GM21526 (cell line): ENCODE results near the gene NR2F2.

ENCODE experiments used
- ATAC-seq: cut with Tn5 transposase; IDR thresholded peaks from one replicate; pipeline ENCODE4 v1.9.1; 2021; ENCODE audit warnings: moderate library complexity; ENCODE audit not compliant: unreplicated experiment, low FRiP score

Gene NR2F2

DNA sequence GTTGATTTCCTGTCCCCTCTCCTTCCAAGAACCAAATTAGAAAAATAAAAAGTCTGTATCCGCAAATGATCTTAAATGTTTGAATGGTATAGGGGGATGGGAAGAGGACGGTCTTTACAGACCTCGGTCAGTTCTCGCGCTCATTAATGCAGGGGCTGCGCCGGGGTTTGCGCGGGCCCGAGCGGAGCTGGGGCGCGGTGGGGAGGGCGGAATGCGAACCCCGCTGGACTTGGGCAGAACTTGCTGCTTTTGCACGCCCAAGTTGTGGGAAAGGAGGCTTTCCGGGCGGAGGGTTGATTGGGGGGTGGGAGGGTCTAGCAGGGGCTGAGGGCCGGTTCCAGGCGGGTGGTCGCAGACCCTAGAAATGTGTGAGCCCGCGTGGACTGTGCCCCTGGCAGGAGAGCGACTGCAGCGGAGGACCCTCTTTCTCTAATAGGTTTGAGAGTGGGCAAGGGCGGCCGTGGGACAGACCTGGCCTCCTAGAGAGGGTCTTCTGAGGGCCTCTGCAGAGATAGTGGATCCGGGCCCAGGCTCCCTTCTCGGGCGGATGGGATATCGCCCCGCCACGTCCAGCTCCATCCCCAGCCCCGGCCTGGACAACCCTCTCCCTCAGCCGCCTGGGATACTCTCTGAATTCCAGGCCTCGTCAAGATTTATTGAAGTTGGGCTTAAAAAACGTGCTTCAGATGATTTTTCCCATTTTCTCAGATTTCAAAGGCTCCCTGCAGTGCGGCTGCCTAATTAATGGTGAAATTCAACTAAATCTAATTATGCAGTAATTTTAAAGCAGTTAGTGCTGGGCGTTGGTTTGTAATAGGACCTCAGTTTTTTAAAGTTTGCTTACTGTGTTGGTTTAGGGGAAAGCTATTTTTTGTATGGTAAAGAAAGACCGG lies 11.3 kb downstream of the NR2F2 start:
- no peak for ATAC-seq

DNA sequence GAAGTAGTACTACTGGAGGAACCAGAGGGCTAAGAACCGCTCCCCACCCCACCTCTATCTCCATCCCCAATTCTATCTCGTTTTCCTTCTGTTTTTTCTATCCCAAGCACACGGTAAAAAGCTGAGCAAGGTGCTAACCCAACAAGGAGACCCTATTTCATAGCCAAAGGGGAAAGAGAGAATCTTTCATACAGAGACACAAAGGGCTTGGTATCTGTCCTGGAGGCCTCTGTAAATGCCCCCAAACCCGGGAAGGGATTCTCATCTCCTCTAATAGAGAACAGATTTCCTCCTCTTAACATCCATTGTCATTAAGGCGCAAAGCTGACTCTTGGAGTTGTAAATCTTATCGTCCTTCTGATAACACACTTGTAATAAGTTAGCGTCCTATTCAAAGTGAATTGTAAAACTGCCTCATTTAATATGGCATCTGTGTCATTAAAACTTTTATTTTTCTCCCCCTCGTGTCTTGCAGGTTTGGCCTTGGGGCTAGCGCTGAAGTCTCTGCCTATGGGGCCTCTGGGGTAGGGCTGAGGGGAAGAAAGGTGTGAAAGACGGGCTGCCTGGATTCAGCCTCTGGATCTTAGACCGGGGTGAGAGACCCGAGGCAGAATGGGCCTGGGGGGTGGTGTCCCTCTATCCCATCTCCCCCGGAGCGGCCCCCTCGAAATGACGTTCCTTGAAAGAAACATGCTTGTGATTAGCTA lies 12.1 kb downstream of the NR2F2 start:
- no peak for ATAC-seq

DNA sequence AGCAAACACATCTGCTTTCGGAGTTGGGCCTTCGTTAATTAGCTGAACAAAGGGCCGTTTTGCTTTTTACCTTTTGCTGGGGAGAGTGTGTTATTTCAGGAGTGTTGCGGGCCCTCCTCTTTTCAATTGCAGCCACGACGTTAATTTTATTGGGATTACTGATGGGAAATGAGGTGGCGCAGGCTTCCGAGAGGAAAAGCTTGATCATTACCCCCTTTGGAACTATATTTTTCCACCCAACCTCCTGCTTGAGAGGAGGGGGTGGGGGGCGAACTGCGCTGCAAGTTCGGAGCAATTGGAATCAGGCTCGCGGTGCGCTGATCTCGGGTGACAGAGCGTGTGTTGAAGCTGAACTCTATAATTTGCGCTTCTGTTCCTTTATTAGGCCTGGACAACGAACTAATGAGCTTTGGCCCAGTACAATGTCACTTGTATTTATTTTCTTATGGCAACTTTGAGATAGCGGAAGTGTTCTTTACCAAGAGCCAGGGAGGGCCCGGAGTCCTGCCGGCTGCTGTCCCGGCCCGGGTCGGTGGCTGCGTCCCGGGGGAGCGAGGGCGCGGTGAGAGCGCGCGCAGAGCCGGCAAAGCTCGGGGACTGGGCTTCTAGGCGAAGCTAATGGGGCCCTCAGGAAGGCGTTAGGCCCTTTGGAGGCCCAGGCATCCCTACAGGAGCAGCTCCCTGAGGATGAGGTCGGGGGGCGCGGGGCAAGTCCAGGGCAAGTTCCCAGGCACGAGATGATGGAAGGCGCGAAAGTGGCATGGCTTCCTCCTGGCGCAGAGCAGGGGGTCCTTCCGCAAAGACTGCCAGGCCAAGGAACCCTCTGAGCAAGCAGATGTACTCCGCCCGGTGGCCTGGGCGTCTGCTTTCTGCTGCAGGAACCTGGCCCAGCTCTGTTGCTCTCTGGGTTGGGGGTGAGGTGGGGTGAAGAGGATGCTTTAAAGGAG lies 12.9 kb downstream of the NR2F2 start:
- no peak for ATAC-seq

DNA sequence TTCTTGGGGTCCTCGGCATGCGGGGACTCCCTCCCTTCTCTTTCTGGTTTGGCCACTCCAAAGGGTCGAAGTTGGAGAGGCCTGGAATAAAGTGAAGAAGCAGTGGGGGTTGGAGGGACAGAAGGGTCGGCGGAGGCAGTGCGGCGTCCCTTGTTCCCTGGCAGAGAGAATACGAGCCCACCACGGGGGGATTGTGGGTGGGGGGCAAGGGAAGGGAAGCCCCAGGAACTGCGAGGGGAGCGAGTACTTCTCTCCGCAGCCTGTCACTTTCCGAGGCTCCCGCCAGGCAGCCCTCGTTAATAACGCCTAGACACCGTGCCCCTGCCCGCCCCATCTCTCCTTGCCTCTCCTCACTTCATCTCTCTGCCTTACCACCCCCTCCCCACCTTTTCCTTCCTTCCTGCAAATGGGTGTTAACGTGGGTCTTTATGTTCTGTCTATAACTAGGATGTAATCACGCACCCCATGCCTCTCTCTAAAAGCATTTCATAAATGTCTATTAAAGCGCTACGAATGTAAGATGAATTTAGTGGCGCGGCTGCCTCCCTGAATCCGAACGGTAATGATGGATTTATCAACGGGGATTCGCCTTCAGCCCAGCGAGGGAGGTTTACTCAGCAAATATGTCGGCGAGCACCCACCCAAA lies 13.7 kb downstream of the NR2F2 start:
- ATAC-seq, result no peak

DNA sequence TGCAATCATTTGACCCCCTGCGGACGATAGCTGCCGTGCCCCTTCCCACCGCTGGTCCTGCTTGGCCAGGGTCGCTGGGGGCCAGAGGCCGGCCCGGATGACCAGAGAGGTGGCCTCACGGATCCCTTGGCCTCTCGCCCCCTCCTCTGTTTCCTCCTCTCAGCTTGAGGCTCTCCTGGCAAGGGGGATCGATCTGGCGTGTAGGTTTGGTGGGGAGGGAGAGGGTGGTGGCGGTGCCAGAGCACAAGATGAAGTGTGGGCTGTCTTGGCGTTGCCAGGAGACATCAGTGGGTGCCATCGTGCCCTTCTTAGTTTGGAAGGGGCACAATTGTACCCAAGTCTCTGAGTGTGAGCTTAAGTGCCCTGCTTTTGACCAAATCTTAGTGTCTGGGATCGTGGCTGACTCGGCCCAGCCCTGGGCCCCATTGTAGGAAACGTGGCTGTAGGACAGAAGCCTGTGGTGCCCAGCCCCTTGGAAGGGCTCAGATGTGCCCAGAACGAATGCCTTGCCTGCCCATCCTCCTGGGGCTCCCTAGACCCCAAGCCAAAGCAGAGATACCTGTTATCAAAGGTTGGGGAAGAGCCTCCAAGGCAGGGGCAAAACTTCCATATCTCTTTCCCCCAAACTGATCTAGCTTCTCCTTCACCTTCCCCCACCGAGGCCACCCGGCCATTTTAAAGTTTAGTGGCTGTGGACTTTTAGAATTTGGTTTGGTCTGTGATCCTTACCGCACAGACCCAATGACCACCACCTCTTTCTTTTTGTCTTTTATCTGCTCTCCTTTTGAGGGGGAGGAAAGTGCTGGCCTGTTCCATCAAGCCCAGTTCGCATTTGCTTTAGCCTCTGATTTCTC lies 14.4 kb downstream of the NR2F2 start:
- ATAC-seq, result no peak

DNA sequence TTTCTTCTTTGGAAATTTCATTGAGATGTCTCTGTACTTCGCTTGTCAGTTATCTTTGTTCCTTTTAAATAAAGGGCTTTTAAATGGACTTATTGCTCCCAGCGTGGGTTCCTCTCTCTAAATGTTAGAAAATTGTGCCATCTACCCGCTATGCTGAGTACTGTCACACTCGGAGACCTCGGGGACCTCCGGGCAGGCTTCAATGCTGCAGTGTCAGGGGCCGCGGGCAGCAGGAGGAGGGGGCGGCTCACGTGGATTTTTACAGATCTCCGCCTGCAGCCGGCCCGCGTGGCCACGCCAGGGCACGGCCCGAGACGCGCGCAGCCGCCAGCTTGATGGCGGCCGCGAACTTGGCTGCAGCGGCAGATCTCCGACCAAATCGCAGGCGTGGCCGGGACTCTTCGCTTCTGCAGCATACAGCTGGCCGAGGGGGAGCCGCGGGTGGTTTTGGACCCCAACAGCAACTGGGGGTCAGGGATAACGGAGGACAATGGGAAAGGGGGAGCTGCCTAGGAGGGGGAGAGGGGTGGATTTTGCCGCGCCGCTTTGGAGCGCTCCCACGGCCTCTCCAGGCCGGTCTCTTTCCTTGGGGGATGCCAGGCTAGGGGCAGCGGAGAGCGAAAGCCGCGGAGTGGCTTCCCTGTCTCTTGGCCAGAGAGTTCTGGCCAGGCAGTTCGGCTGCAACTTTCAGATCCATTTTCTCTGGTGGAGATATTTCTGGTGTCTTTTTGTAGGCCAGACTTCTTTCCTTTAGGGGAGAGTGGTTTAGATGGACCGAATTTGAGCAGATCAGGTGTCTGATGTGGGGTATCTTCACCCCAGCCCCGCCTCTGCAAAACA lies 15.3 kb downstream of the NR2F2 start:
- no peak for ATAC-seq

DNA sequence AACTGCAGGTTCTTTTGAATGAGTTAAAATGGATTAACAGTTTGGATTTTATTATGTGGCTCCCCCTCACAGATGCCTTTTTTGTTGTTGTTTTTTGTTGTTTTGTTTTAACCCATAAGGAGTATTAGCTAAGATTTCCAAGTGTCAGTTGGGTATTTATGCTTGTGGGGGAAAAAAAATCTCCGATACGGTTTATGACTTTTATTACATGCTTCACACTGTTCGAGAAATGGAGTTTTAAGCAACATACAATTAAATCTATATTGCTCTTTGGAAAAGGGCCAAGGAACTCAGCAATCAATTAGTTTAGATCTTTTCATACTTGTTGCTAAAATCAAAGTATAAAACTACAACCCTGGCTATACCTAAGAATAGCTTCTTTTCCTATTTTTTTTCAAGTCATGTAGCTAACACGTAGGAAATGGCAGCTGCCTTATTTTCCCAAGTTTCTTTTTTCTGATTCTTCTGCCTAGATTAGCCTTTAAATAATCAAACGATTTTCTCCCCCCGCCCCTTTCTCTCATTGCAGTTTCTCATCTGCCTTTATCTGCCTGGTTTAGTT lies 16.0 kb downstream of the NR2F2 start:
- no peak for ATAC-seq

DNA sequence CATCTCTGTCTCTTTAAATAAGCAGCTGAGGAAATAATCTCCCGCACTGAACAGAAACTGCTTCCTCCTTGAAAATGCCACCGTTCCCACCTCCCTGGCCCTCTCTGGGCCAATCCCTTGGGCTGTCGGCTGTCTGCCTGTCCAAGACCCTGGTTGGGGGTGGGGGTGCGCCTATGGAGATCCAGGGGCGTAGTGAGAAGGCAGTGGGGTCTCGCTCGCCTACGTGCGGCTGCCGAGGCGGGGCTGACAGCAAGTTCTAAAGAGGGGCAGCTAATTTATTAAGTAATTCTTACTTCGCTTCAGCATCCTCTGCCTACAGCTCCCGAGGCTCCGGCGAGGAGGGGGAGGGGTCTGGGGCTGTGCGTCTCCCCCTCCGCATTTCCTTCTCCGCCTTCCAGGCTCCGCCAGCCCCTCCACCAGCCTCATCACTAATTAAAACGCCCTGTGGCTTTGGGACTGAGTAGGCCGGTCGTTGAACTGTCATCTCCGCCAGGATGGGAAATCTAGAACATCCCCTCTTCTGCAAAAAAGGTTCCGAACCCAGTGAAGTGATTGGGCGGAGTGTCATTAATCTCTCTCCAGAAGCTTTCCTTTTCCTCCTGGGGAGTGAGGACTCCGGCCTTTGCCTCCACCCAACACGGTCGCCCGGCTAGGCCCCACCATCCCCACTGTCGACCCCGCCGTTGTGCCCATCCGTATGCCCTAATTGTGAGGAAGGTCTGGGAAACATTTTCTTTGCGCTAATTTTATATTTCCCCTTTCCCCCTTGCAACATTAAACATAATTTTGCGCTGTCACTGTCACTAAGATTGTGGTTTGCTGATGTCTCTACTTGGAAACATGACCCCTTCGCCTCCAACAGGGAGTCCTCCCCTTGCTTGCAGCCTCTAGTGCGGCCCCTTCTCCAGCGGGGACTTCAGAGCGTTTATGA lies 16.9 kb downstream of the NR2F2 start:
- no peak for ATAC-seq

DNA sequence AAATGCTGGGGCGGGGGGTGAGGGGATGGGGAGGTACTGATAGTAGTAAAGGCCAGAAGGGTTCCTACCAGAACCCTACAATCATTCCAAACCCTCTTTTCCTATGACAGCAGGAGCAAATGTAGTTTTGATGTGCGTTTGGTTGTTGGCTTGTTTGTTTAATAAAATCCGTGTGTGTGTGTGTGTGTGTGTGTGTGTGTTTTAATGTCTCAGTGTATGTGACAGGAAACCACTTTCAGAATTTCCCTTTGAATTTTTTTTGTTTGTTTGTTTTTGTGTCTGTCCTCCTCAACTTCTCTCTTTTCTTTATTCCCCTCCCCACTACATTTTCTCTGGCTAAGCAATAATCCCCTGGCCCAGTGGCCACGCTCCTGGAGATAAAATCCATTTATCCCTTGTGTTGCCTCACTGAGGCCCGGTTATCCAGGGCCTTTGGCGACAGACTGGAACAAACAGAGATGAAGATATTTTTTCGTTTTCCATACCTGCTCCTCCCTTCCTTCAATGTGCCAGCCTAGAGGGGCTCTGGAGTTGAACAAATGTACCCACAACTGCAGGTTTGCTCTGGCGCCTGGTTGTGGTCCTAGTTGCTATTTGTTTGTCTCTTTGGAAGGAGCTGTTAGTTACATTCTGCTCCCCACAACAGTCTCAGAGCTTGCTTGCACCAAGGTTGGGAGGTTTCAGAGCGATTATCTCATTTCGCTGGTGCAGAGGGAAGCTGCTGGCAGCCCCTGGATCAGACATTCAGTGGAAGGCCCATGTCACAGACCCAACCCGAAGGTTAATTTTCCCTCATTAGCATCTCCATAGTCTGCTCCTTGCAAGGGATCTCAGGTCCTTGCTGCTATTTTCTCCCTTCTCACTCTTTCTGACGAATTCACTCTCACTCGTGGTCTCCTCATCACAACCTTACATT lies 17.9 kb downstream of the NR2F2 start:
- ATAC-seq, result no peak

DNA sequence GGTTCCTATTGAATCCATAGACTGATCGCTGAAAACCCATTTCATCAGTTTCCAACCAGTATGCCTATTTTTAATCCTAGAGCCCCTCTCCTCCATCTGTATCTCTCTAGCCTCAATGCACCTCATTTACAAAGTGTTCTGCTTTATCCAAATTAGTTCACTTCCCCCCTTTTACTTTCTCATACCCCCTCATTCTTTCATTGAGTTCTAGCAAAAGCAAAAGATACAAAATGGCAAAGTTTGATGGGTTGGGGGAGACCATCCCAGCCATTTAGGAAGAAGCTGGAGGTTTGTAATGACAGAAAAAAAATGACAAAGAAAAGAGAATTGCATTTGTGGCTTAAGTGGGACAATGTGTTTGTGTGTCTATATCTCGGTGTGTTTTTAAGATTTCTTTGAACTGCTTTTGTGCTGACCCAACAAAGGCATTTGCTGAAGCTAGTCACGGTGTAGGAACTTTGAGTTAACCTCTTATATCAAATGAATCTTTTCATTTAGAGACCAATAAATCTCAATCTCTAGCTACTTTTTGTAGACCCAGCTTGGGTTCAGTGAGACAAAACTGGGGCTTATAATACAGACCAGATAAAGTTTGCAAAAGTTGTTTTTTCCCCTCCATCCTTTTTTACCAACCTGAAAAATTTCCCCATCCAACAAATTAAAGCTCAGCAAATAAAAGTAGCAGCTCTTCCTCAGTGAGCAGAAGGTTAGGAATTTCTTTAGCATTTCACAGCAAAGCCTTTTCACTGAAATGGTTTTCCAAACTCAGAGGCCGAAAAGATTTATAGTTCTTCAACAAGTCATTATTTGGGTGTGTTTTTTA lies 18.7 kb downstream of the NR2F2 start:
- ATAC-seq, result no peak

DNA sequence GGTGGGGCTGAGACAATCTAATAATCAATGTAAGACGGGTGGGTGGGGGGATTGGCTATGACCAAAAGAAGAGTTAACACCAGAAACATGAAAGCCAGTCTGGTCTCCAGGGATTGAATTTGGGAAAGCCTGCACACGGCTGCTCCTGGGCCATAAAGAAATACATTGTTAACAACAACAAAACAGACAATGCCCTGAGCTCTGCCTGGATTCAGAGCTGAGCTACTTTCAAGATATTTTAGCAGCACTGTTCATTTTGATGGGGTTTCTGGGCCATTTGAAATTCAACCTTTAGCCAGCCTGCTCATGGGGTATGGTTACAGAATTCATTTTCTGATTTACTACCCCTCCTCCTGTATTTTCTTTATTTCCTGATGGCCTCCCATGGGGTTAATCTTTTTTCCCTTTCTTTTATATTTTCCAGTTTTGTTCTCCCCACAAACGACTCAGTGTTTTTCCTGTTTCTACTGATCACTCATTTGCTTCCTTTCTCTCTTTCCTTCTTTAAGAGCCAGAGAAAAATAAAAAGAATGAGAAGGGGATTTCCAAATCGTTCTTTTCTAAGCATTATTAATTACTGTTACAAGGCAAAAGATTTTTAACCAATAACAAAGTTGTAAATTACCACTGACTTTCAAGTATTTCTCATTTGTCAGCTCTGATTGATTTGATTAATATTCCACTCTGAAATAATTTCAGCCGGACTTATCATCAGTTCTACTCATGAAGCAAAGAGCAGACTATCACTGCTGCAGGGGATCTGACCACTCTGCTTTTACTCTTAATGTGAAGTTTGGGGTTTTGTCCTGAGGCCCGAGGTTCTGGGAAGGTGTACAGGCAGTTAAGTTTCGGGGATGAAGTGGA lies 19.6 kb downstream of the NR2F2 start:
- no peak for ATAC-seq

DNA sequence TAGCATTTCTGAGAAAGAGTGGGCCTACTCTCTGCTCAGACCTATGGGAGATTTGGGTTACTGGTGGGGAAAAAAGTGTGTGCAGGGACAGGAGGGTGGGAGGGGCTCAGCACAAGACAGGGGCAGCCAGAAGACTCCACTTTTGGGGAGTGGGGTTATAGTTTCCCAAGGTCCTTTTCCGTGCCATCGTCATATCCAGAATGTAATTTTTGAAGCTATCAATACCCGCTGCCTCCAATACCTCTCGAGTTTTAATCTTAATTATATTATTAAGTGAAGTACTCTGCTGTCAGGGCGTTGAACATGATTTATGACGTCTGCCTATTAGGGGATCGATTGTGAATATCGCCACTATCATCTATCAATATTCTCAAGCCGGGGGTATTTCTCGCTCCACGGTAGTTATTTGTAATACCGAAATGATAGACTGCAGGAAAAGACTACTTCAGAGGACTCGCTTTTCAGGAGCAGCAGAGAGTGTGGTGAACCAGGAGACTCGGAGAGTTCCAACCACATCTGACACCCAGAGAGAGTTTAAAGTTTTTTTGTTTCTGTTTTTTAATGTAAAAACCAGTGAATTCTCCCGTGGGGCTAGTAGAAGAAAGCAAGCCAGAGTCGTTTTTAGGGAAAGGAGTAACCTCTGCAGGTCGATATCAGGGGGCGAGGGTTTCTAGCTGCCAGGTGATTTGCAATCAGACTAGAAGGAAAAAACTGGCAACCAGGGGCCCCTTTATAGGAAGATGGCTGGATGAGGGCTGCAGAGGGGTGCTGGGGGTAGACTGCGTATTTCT lies 20.6 kb downstream of the NR2F2 start:
- no peak for ATAC-seq

DNA sequence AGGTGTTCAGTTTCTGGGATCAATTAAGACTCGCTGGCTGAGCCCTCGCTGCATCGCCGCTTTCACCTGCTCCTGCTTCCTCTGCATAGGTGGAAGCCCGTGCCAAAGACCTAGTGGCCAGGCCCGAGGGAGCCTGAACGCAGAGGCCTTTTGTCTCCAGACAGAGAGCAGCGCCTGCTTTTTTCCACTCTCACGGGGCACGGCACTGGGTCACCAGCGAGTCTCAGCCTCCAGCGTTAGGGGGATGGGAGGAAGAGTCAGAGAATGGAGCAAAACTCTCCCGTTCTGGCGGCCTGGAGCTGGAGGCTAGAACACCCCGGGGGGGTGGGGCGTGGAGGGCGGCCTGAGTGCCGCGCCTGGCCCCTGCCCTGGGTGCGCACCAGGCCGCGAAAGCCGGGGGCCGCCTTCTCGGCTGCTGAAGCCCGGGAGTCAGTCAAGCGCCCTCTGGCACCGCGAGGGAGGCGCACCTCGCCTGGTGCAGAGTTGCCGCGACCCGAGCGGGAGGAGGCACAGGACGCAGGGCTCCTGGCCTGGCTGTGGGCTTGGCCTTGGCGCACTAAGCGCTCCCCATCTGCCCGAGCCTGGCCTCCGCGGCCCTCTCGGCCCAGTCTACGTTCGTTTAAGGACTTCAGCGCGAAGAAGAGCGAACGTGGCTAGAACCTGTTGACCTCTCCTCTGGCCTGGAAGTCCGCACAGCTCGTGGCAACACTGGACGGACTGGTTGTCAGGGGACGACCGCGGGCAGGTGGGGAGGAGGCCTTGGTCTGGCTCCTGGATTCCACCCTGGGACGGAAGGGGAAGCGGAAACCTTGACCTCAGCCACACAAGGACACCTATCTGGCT lies 21.5 kb downstream of the NR2F2 start:
- no peak for ATAC-seq
